ENCODE measurements around the gene KLF11.

- TF ChIP-seq SPI1 (IDR thresholded peaks at IDR 0.05; ENCODE audit: low read depth, low read length) (no peak), POLR2A (IDR thresholded peaks at IDR 0.05; ENCODE audit: low read depth, low read length) (no peak), POLR2AphosphoS5 (IDR thresholded peaks at IDR 0.05; ENCODE audit: low read depth, low read length) (no peak), TAF1 (IDR thresholded peaks at IDR 0.05; ENCODE audit: low read depth, low read length) (no peak), PAX5 (IDR thresholded peaks at IDR 0.05; ENCODE audit: insufficient read depth, low read length, severe bottlenecking) (no peak), POU2F2 (IDR thresholded peaks at IDR 0.05; ENCODE audit: low read depth, low read length) (no peak)
Measured at GRCh38 chr2:10094271-10094814, 51.0 kb downstream of the KLF11 start.

Measured in GM12891 (cell line).